ENCODE measurements around the gene RASSF10. TPM values are rescaled to one million over a fixed set of nuclear protein-coding genes. Genes with fewer than 3 reads are reported as not detected.

RASSF10 gene
- total RNA-seq, 1 donor from 2014 or later, result not detected

- no peaks in the 10 kb centered on the region for H3K36me3 Mint-ChIP-seq (ENCODE audit: low read depth)
- no peak overlapping the region for H3K4me3 Mint-ChIP-seq
- H3K9me3 Mint-ChIP-seq, result peaks cover 5% of the 10 kb centered on the region
- H3K27me3 Mint-ChIP-seq, result peaks cover 27% of the 10 kb centered on the region
- DNase-seq, result no peak
- intact Hi-C loops (cut with micrococcal nuclease), result no loop called here
- H3K27ac Mint-ChIP-seq, result no peak overlapping the region
- H3K4me1 Mint-ChIP-seq, result no peaks in the 10 kb centered on the region
Measured at GRCh38 chr11:13000721-13001120, 8.4 kb upstream of the RASSF10 start.

GRCh38 chr11:13003736-13004493, 5.2 kb upstream of the RASSF10 start:
- DNase-seq, result no peak
- Mint-ChIP-seq H3K36me3 (ENCODE audit: low read depth) (no peaks in the 10 kb centered on the region), H3K9me3 (no peaks in the 10 kb centered on the region), H3K4me1 (no peaks in the 10 kb centered on the region), H3K4me3 (no peak overlapping the region), H3K27me3 (peaks cover 45% of the 10 kb centered on the region), H3K27ac (no peak overlapping the region)
- intact Hi-C loops (cut with micrococcal nuclease), result no loop called here

GRCh38 chr11:13007182-13008060, 1.7 kb upstream of the RASSF10 start:
- intact Hi-C loops (cut with micrococcal nuclease), result no loop called here
- Mint-ChIP-seq H3K27ac (no peak overlapping the region), H3K27me3 (peaks cover 63% of the 10 kb centered on the region), H3K4me3 (no peak overlapping the region), H3K4me1 (no peaks in the 10 kb centered on the region), H3K36me3 (ENCODE audit: low read depth) (no peaks in the 10 kb centered on the region), H3K9me3 (no peaks in the 10 kb centered on the region)
- DNase-seq, result peak; percentile 33

- intact Hi-C loops (cut with micrococcal nuclease), result no loop called here
- H3K4me3 Mint-ChIP-seq, result no peak overlapping the region
- H3K36me3 Mint-ChIP-seq (ENCODE audit: low read depth), result no peaks in the 10 kb centered on the region
- DNase-seq, result no peak
- H3K27ac Mint-ChIP-seq, result no peak overlapping the region
- peaks cover 63% of the 10 kb centered on the region for H3K27me3 Mint-ChIP-seq
- no peaks in the 10 kb centered on the region for H3K4me1 Mint-ChIP-seq
- H3K9me3 Mint-ChIP-seq, result no peaks in the 10 kb centered on the region
Measured at GRCh38 chr11:13008061-13008435, 1.1 kb upstream of the RASSF10 start.

- intact Hi-C loops (cut with micrococcal nuclease), result no loop called here
- Mint-ChIP-seq H3K27ac (no peak overlapping the region), H3K9me3 (no peaks in the 10 kb centered on the region), H3K36me3 (ENCODE audit: low read depth) (no peaks in the 10 kb centered on the region), H3K4me1 (no peaks in the 10 kb centered on the region), H3K27me3 (peaks cover 64% of the 10 kb centered on the region), H3K4me3 (no peak overlapping the region)
- no peak for DNase-seq
Measured at GRCh38 chr11:13009476-13009920, 382 bp downstream of the RASSF10 start.

GRCh38 chr11:13009921-13010748, 1.0 kb downstream of the RASSF10 start:
- Mint-ChIP-seq H3K27ac (no peak overlapping the region), H3K4me1 (no peaks in the 10 kb centered on the region), H3K4me3 (no peak overlapping the region), H3K9me3 (no peaks in the 10 kb centered on the region), H3K27me3 (peaks cover 67% of the 10 kb centered on the region), H3K36me3 (ENCODE audit: low read depth) (no peaks in the 10 kb centered on the region)
- intact Hi-C loops (cut with micrococcal nuclease), result no loop called here
- DNase-seq, result no peak

GRCh38 chr11:13010749-13011465, 1.8 kb downstream of the RASSF10 start:
- no peaks in the 10 kb centered on the region for H3K4me1 Mint-ChIP-seq
- intact Hi-C loops (cut with micrococcal nuclease), result no loop called here
- no peak overlapping the region for H3K27ac Mint-ChIP-seq
- peaks cover 67% of the 10 kb centered on the region for H3K27me3 Mint-ChIP-seq
- no peaks in the 10 kb centered on the region for H3K36me3 Mint-ChIP-seq (ENCODE audit: low read depth)
- no peak for DNase-seq
- no peaks in the 10 kb centered on the region for H3K9me3 Mint-ChIP-seq
- H3K4me3 Mint-ChIP-seq, result no peak overlapping the region

GRCh38 chr11:13011466-13012055, 2.4 kb downstream of the RASSF10 start:
- H3K9me3 Mint-ChIP-seq, result no peaks in the 10 kb centered on the region
- no peaks in the 10 kb centered on the region for H3K36me3 Mint-ChIP-seq (ENCODE audit: low read depth)
- H3K4me3 Mint-ChIP-seq, result no peak overlapping the region
- no peak for DNase-seq
- H3K27ac Mint-ChIP-seq, result no peak overlapping the region
- no peaks in the 10 kb centered on the region for H3K4me1 Mint-ChIP-seq
- peaks cover 64% of the 10 kb centered on the region for H3K27me3 Mint-ChIP-seq
- intact Hi-C loops (cut with micrococcal nuclease), result no loop called here

- no peaks in the 10 kb centered on the region for H3K4me1 Mint-ChIP-seq
- no peak overlapping the region for H3K27ac Mint-ChIP-seq
- H3K27me3 Mint-ChIP-seq, result peaks cover 60% of the 10 kb centered on the region
- H3K4me3 Mint-ChIP-seq, result no peak overlapping the region
- no peak for DNase-seq
- no peaks in the 10 kb centered on the region for H3K9me3 Mint-ChIP-seq
- intact Hi-C loops (cut with micrococcal nuclease), result no loop called here
- H3K36me3 Mint-ChIP-seq (ENCODE audit: low read depth), result no peaks in the 10 kb centered on the region
Measured at GRCh38 chr11:13012056-13012661, 3.0 kb downstream of the RASSF10 start.

- Mint-ChIP-seq H3K9me3 (no peaks in the 10 kb centered on the region), H3K27me3 (peaks cover 54% of the 10 kb centered on the region), H3K27ac (no peak overlapping the region), H3K4me1 (no peaks in the 10 kb centered on the region), H3K36me3 (ENCODE audit: low read depth) (no peaks in the 10 kb centered on the region), H3K4me3 (no peak overlapping the region)
- no peak for DNase-seq
- intact Hi-C loops (cut with micrococcal nuclease), result no loop called here
Measured at GRCh38 chr11:13013054-13013488, 4.0 kb downstream of the RASSF10 start.

GRCh38 chr11:13015753-13016152, 6.6 kb downstream of the RASSF10 start:
- H3K9me3 Mint-ChIP-seq, result no peaks in the 10 kb centered on the region
- no peaks in the 10 kb centered on the region for H3K36me3 Mint-ChIP-seq (ENCODE audit: low read depth)
- intact Hi-C loops (cut with micrococcal nuclease), result no loop called here
- no peak overlapping the region for H3K27ac Mint-ChIP-seq
- H3K4me1 Mint-ChIP-seq, result no peaks in the 10 kb centered on the region
- no peak overlapping the region for H3K4me3 Mint-ChIP-seq
- no peak for DNase-seq
- H3K27me3 Mint-ChIP-seq, result peaks cover 41% of the 10 kb centered on the region

- H3K9me3 Mint-ChIP-seq, result no peaks in the 10 kb centered on the region
- H3K27ac Mint-ChIP-seq, result no peak overlapping the region
- intact Hi-C loops (cut with micrococcal nuclease), result no loop called here
- H3K36me3 Mint-ChIP-seq (ENCODE audit: low read depth), result no peaks in the 10 kb centered on the region
- no peaks in the 10 kb centered on the region for H3K4me1 Mint-ChIP-seq
- DNase-seq, result no peak
- no peak overlapping the region for H3K4me3 Mint-ChIP-seq
- peaks cover 36% of the 10 kb centered on the region for H3K27me3 Mint-ChIP-seq
Measured at GRCh38 chr11:13016415-13016814, 7.3 kb downstream of the RASSF10 start.

GRCh38 chr11:13019313-13019712, 10.2 kb downstream of the RASSF10 start:
- Mint-ChIP-seq H3K27me3 (peaks cover 34% of the 10 kb centered on the region), H3K36me3 (ENCODE audit: low read depth) (no peaks in the 10 kb centered on the region), H3K4me3 (no peak overlapping the region), H3K27ac (no peak overlapping the region), H3K9me3 (no peaks in the 10 kb centered on the region), H3K4me1 (no peaks in the 10 kb centered on the region)
- DNase-seq, result no peak
- intact Hi-C loops (cut with micrococcal nuclease), result no loop called here

All from activated CD4-positive, alpha-beta T cell treated with anti-CD3 and anti-CD28 coated beads, Interleukin-2, amount 10 ng/mL, durations not matched to agents 24 days and 14 days (primary cell).